GM15510 (cell line): ENCODE measurements around the gene ADSL.

Source experiments
- POLR2A ChIP-seq: IDR thresholded peaks from 3 replicates; pipeline ENCODE4 v1.6.1; 2011; ENCODE audit warnings: borderline replicate concordance; ENCODE audit not compliant: insufficient read length; ENCODE audit errors: extremely low read depth

The ADSL gene

DNA sequence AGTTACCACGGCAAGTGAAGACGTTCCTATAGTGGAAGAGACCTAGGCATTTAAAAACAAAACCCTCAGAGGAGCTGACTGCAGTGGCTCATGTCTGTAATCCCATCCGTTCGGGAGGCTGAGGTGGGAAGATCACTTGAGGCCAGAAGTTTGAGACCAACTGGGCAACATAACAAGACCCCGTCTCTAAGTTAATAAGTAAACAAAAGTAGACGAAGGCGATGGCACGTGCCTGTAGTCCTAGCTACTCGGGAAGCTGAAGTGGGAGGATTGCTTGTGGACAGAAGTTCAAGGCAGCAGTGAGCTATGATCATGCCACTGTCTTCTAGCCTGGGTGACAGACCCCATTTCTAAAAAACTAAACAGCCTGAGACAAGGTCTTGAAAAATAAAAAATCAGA lies 3.8 kb upstream of the ADSL start:
- TF ChIP-seq POLR2A: no peak

DNA sequence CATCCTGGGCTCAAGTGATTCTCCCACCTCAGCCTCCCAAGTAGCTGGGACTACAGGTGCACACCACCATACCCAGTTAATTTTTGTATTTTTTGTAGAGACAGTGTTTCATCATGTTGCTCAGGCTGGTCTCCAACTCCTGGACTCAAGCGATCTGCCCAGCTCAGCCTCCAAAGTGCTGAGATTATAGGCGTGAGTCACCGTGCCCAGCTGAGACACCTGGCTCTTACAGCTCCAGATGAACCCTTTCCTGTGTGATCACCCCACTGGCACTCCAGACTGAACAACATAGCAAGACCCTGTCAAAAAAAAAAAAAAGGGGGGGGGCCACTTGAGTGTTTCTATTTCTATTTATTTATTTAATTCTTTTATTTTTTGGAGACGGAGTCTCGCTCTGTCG lies 1.0 kb upstream of the ADSL start:
- TF ChIP-seq POLR2A: no peak

DNA sequence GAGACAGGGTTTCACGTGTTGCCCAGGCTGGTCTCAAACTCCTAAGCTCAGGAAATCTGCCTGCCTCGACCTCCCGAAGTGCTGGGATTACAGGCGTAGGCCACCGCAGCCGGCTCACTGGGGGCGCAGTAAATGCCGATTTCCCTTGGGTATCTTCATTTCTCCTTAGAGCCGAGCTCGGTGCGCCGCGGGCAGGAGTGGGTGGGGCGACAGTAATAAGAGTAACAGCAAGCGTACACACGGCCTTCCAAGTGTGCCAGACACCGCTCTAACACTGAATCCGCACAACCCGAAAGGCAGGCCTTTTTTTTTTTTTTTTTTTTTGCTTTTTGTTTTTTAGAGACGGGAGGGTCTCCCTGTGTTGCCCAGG lies 500 bp upstream of the ADSL start:
- TF ChIP-seq POLR2A: no peak

DNA sequence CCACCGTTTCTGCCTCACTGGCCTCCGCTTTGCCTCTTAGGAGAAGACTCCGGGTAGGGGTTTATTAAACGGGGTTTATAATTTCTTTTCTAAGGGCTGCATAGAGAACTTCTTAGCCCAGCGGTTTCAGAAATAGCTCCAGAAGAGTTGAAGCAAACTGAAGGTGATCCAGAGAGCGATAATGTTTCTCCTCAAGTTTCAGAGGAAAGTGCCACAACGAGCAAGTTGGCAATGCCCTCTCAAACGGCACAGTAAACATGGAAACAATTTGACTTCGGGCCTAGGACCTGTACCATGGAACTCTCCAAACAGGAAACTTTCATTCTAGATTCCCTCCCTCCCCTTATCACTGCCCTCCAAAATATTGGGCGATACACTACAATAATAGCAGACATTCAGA lies 1.0 kb downstream of the ADSL start:
- no peak for TF ChIP-seq POLR2A

DNA sequence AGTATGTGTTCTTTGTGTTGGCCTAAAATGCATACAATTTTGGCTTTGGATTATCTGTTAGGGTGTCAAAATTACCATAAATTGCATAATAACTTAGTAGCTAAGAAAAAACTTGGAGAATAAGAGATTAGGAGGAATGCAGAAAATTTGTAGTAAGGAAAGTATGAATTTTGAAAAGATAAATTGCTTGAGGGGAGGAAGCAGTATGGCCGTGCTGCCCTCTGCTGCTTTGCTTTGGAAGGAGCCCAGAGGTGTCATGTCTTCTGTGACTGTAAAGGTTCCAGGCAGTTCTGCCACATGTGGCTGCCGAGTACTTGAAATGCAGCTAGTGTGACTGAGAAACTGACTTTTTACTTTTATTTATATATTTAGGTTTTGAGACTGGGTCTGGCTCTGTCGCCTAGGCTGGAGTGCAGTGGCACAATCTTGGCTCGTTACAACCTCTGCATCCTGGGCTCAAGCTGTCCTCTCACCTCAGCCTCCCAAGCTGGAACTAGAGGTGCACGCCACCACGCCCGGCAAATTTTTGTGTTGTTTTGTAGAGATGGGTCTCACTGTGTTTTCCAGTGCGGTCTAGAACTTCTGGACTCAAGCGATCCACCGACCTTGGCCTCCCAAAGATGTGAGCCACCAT lies 1.8 kb downstream of the ADSL start:
- TF ChIP-seq POLR2A: no peak

DNA sequence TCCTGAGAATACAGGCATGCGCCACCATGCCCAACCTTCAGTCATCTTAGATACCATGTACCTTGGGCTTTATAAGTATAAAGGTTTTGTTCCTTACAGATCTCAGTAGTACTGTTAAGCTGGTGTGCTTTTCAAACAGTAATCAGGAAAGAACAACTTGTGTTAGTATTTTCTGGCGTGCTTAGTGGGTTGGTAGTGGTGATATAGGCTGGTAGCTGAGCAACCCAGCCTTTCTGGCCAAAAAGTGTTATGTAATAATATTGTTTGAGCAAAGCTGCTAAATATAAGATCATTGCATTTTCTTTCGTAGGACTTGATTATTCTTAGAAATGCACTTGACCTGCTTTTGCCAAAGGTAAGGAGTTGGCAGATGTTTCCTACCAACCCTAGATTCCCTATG lies 6.5 kb downstream of the ADSL start:
- TF ChIP-seq POLR2A: no peak

DNA sequence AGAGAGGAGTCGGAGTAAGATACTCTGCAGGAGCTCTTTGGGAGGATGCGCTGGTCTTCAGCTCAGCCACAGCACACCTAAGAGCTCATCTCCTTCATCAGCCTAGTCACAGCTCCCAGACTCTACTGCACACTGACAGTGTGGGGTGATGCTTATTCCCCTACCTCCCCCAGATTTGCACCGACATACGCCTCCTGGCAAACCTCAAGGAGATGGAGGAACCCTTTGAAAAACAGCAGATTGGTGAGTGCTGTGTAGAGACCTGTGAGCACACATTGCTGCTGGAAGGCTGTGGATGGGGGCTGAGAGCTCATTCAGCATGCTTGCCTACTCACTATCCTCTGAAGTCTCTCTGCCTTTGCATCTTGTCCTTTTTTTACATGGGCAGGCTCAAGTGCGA lies 14.8 kb downstream of the ADSL start:
- TF ChIP-seq POLR2A: no peak

DNA sequence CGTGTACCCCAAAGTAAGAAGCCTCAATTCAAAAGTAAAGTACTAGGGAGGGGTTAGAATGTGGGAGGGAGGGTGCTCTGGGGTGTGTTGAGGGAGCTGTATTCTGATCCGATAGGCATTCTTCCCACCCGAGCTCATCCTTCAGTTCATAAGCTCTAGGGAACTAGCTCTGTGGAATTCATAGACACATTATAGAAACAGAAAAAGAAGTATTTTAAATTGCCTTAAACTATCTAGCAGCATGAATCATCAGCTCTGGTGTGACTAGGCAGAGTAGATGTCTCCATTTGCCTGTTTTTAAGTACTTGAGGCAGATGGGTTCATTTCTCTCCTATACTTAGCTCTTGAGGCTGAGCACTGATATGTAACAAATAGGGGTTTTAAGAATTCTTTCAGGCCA lies 16.8 kb downstream of the ADSL start:
- no peak for TF ChIP-seq POLR2A

DNA sequence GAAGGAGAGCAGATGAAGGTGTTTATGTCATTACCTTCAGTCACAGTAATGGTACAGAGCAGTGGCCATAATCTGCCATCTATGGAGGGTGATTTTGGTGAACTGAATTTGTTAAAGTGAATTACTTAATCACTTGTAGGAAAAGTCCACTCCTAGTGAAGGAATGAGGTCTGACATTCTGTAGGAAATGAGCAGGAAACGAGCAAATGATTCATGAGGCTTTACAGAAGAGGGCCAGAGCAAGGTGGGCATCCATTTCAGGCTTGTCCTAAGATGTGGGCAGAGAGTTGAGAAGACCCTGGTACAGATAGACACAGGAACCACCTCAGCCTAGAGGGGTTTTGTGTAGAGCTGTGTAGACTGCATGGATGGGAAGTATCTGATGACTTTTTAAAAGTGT lies 18.1 kb downstream of the ADSL start:
- TF ChIP-seq POLR2A: no peak

DNA sequence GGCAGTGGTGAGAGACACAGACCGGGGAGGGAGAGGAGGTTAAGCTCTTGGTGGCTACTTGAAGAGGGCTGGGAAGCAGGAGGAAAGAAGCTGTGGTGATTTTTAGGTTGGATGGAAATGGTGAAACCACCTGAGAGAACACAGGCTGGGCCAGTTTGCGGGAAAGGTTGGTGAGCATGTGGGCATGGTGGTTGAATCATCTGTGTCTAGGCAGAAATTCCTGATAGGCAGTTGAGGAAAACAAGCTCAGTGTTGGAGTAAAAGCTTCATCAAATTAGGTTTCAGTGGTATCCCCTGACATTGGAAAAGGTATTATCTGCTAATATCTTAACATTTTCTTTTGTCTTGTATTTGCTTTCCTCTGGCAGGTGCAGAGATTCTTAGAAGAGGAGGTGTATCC lies 19.8 kb downstream of the ADSL start:
- TF ChIP-seq POLR2A: no peak

DNA sequence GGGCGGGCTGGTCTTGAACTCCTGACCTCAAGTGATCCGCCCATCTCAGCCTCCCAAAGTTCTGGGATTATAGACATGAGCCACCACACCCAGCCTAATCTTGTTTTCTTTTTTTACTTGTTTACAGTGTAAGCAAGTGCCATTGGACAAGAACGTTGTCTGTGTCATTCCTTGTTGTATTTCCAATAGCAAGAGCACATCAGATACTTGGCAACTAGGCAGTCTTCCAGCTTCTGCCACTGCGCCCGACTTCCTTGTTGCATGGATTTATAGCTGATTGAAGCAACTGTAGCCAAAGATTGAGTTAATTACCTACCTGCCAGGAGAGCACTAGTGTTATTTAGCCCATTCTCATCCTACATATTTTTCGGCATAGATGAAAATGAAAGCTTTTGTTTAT lies 21.0 kb downstream of the ADSL start:
- TF ChIP-seq POLR2A: no peak

DNA sequence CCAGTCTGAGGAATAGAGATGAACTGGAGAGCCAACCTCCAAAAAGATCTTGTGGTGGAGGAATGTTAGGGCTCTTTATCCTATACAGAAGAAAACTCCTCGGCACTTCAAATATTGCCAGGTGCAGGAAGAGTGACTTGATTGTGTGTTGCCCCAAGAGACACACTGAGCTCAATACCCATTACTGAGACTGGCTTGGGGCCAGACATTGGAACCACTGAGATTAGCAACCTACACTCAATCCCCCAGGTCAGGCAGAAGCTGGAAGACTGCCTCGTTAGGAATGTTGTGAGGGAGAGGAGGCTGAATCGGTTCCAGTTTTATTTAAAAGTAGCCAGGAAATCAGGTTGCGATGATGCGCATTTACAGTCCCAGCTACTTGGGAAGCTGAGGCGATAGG lies 21.7 kb downstream of the ADSL start:
- TF ChIP-seq POLR2A: no peak

DNA sequence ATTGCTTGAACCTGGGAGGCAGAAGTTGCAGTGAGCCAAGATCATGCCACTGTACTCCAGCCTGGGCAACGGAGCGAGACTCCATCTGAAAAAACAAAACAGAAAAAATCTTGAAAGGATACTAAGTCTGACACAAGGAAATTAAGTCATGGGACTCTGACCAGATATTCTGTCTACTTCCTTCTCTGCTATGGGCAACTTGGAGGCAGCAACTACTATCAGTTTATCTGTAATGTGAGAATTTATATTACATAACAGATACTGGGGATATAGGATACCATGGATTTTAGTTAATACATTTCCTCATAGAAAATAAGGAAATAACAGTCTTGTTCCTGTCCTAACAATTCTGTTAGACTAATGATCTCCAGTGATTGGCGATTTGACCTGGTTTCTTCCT lies 22.5 kb downstream of the ADSL start:
- no peak for TF ChIP-seq POLR2A

DNA sequence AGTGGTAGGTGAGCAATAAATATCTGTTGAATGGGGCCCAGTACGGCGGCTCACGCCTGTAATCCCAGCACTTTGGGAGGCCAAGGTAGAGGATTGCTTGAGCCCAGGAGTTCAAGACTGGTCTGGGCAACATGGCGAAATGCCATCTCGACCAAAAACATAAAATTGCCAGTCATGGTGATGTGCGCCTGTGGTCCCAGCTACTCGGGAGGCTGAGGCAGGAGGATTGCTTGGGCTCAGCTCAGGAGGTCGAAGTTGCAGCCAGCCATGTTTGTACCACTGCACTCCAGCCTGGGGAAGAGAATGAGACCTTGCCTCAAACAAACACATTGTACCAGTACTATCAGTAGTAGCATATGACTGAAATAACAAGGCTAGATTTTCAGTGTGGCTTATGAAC lies 28.3 kb downstream of the ADSL start:
- TF ChIP-seq POLR2A: no peak

DNA sequence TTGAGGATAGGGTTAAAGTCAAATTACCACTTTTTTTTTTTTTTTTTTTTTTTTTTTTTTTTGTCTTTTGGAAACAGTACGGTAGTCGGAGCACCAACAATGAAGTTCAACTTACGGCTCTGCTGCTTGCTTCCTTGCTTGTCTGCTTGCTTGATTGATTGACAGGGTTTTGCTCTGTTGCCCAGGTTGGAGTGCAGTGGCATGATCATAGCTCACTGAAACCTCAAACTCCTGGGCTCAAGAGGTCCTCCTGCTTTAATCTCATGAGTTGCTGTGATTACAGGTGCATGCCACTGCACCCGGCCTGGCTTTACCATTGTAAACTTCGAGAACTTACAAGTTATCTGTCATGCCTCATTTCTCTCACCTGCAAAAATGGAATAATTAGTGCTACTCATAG lies 29.8 kb downstream of the ADSL start:
- TF ChIP-seq POLR2A: no peak

DNA sequence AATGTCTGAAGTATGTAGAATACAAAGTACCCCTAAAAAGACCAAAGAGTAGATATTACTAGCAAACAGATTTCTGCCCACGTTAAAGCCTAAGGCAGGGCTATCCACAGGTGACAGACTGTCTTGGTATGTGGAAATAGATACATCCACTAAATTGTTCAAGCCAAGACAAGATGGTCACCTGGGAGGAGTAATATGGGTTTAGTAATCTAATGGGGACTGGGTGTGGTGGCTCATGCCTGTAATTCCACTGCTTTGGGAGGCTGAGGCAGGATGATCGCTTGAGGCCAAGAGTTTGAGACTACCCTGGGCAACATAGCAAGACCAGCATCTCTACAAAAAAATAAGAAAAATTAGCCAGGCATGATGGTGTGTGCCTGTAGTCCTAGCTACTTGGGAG lies 31.6 kb downstream of the ADSL start:
- no peak for TF ChIP-seq POLR2A

DNA sequence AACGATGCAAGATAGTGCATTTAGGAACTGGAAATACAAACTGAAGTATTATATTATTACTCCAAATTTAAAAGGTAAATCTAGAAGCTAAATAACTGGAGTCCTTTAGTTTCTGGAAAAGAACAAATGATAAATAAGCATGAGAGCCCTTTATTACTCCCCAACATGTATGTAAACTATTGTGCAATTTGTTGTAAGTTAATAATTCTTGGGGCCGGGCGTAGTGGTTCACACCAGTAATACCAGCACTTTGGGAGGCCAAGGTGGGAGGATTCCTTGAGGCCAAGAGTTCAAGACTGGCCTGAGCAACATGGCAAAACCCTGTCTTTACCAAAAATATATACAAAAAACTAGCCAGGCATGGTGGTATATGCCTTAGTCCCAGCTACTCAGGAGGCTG lies 35.2 kb downstream of the ADSL start:
- no peak for TF ChIP-seq POLR2A
